ENCODE results near the gene CDYL.
A peak's percentile ranks its signal among the peaks of the same experiment; 100 is the strongest.

The CDYL gene

DNA sequence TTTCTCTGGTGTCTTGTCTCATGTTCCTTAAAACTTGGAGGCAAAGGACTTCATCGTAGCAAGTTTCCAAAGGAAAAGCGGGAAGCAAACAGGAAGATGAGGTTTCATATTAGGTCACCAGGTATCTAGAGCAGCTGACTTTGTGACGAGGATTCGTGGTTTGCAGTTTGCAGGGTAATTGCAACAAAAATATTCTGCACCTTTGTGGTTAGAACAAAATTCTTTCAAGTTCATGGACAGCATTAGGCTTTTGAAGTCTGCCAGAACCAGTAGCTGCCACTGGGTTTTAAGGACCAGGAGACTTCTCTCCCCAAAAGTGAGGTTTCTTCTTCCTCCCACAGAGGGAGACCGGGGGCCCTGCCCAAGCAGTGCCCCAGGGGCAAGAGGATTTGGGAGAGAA lies 164.2 kb downstream of the CDYL start:
- no peak for DNase-seq

DNA sequence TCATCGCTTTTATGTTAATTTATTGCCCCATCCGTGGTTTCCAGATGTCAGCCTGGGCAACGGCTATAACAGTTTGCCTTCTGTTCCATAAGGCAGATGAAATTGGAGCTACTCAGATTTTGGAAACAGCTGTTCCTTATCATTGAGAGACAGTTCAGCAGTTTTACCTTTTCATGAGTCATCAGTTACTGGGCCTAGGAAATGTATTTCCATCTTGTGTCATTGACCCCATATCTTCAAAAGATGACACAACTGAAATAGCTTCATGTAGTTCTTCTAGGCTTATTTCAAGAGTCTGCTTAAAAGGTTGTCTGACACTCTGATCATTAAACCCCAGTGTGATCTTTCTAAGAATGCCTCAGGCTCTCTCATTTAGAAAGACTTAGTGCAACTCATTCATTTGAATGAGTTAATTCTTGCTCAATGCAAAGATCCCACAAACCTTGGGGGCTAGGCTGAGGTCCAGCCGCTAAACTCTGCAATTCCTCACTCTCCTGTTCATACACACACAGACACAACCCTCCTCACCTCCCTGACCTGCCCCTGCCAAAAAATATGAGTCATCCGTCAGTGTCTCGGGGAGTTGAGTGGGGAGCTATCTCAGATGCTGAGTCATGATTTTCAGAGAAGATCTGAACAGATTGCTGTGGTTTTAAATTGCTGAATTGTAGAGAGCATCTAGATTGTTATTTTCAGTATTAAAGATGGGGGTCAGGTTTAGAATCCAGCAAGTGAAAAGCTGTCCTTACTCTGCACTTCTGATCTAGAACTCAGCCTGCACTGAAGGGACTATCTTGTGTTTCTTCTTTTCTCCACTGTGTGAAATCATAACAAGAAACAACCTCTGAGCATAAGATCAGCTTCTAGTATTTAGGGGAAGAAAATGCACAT lies 165.8 kb downstream of the CDYL start:
- peak; percentile 17 for DNase-seq

DNA sequence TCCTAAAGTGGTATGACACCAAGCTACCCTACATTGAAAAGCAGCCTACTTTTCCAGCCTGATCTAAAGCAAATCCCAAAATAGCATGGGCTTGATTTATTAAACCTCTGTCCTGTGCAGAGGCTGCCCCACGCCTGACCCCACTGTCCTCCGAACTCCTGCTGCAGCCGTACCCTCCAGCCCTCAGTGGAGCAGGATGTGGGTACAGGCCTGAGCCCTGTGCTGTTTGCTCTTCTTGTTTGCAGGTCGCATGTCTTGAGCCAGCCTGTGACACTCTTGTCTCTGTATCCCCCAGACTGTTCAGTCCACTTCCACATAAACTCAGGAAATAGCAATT lies 166.4 kb downstream of the CDYL start:
- no peak for DNase-seq

DNA sequence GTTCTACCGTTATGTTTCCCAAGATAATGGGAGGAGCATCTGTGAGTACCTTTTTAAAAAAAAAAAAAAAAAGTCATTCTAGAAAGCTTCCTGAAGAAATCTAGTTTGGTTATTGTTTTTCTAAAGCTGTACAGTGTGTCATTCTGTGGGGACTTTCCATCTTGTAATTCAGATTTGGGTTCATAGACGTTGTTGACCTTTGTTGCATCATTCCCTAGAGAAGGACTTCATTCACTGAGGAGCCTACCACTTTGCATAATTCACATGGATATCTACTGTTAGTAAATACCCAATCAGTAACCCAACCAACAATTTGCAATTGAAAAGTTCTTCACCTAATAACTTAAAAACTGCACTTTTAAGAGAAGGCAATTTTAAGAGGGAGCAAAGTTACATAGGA lies 167.5 kb downstream of the CDYL start:
- no peak for DNase-seq

DNA sequence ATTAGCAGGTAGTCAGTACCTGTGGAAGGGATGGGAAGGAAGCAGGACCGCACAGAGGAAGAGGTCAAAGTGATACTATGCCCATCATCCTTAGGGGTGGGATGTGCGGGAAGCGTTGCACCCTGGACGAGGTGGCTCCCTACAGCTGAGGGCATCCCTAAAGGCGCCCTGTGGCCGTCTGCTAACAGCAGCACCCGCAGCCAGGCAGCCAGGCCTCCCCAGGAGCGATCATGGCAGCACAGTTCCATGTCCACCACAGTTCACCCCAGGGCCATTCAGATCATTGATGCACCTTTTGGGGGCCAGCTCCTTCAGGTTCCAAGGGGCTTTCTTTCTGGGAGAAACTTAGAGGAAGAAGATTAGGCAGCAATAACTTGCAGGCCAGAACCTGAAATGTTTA lies 168.1 kb downstream of the CDYL start:
- DNase-seq = no peak

DNA sequence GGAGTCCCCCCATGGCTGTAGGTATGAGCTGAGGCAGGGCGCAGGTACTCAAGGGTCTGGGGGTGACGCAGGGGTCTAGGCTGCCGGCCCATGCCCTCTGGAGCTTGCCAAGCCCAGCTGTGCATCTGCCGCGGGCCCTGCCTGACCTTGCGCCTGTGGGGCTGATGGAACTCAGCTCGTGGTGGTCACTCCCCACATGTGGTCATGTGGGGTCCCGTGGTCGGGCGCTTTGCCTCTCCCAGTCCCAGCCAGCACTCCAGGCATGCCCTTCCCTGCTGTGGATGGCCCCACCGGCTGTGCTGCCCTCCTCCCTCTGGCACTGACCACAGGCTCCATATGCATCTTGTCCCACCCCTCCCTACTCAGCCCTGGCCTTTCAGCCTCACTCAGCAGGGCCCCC lies 170.3 kb downstream of the CDYL start:
- no peak for DNase-seq

DNA sequence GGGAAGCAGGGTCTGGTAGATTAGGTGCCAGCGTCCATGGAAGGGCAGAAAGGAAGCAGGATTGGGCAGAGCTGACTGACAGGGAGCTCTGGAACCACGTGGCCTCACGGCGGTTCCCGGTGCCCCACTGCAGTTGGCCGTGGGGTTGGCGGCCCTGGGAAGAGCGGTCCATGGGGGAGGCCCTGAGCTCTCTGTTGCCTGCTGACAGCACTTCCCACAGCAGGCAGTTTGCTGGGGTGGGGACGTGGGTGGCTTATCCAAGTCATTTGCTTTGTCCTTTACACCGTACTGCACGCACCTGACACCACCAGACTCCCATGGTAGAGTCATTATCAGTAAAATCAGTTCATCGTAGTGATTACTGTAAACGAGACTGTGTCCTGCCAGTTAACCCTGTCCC lies 171.5 kb downstream of the CDYL start:
- DNase-seq = no peak

DNA sequence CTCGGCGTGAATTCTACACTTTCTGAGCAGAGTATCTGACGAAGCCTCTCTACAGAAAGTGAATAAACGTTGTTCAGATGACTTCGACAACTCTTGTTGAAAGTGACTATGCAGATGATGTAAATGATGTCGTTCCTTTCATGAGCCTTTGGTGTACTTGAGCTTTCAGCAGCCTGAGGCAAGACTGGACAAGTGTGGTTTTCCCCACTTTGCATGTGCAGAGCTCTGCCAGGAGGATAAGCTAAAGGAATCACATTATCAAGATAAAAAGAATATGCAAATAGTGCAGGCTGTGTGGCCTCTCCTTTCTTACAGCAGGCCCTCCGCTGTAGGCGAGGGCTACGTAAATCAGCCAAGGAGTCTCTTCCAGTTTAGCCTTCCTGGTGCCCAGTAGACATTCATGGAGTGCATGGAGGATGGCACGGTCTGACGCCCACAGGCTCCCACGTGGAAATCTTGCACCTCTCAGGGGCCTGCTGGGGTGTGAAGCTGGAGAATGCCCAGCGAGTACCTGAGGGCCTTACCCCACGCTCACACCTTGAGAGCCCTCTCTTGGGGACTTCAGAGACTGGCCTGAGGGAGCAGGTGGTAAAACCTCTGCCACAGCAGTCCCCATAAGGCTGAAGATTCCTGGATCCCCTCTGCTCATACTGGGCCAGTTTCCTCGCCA lies 172.7 kb downstream of the CDYL start:
- DNase-seq = no peak

DNA sequence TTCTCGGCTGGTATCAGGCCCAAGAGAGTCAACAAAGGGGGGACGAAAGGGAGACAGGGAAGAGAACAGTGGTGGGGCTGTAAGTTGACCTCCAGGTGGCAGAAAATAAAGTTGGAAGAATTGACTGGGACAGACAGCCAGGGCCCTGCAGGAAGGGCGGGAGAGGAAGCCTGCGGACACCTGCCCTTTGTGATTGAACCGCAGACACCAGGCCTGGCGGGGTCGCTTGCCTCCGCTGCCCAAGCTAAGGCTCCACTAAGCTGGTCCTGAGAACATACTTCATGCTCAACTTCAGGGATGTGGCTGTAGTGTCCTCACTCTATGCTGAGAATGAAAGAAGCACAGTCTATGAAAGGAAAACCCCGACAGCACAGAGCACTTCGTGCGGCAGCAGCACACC lies 173.9 kb downstream of the CDYL start:
- no peak for DNase-seq

DNA sequence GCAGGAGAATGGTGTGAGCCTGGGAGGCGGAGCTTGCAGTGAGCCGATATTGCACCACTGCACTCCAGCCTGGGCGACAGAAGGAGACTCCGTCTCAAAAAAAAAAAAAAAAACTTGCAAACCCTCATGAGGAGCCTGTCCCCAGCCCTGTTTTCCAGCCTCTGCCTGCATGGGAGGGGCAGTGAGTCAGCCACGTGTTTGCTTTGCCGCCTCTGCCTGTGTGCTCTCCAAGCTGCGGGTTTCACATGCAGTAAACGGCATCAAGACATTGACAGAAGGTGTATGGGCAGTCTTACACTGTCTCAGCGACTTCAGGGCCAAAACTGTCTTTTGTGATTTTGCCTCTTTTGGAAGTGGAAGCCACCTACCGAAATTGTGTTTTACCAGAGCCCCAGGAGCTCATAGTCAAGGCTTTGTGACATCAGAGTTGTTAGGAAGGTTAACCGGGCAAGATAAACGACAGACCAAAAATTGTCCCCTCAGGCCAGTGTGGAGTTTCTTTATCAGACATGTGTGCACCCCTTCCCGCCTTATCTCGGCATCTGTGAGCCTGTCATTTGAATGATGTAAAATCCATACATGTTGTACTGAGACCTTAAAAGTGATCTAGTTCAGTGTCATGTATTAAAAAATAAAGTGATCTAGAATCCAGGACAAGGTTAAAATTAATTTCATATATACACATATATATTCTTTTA lies 174.8 kb downstream of the CDYL start:
- no peak for DNase-seq

DNA sequence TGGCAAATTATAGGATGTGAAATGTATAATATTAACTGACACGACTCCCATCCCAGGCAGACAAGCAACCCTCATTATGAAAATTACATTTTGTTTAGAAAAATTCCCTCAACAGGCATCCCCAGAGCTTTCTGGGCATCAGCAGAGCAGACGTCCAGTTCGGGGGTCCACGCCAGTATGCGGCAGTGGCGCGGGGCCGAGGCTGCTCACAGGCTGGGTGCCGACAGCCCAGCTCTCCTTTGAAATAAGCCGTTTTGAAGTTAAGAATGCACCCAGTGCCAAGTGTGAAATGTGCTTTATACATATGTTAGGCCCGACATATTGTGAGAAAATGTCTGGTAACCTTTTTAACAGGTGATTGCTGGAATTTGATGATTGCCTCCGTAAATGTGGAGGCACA lies 177.2 kb downstream of the CDYL start:
- no peak for DNase-seq

DNA sequence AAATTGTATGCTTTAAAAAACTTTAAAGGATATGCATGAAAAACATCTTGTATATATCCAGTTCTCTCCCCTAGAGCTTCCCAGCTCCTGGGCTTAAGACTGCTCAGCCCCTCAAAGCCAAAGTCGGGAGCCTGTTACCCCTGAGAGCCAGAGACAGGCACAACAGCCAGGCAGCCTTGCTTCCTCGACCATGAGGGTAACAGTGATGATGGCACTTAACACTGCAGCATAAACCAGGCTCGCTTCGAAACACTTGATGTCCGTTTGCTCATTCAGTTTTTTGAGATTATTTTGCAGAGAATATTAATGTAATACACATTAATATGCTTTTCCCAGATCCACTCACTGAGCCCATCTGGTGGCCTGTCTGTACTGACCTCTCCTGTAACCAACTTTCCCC lies 180.4 kb downstream of the CDYL start:
- no peak for DNase-seq

DNA sequence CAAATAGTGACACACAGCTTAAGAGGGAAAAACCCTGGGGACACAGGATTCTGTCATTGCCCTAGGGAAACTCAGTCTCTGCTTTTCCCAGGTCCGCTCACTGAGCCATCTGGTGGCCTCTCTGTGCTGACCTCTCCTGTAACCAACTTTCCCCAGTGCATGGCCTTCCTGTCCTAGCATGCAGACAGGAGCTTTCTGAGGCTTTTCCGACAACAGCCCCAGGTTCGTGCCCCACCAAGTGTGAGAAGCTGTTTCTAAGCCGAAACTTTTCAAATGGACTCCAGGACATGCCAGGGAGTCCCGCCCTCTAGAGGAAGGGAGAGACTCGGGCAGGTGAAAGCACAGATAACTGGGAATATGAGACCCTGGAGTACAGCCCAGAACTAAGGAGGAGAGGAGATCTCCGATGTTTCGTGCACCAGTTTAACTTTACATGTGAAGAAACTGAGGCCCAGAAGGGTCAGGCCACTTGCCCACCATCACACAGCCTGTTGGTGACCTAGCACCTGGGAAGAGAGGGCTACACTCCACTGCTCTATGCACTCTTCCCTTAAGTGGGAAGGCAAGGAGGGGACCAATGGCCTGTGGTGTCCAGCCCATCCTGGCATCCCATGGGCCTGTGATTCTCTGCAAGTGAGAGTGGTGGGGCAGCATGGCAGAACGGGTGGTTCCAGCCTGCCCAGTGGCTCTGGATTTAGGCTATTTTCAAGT lies 181.5 kb downstream of the CDYL start:
- no peak for DNase-seq

DNA sequence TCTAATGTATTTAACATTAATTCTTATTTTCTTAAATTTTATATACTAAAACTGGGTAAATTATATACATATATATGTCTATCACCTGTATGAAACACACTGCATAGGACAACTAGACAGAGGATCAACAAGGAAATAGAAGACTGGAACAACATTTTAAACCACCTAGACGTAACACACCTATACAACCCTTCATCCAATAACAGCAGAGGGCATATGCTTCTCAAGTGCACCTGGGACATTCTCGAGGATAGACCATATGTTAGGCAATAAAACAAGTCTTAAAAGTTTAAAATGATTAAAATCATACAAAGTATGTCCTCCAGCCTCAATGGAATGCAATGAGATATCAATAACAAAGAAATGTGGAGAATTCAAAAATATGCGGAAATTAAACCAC lies 182.4 kb downstream of the CDYL start:
- DNase-seq = no peak

DNA sequence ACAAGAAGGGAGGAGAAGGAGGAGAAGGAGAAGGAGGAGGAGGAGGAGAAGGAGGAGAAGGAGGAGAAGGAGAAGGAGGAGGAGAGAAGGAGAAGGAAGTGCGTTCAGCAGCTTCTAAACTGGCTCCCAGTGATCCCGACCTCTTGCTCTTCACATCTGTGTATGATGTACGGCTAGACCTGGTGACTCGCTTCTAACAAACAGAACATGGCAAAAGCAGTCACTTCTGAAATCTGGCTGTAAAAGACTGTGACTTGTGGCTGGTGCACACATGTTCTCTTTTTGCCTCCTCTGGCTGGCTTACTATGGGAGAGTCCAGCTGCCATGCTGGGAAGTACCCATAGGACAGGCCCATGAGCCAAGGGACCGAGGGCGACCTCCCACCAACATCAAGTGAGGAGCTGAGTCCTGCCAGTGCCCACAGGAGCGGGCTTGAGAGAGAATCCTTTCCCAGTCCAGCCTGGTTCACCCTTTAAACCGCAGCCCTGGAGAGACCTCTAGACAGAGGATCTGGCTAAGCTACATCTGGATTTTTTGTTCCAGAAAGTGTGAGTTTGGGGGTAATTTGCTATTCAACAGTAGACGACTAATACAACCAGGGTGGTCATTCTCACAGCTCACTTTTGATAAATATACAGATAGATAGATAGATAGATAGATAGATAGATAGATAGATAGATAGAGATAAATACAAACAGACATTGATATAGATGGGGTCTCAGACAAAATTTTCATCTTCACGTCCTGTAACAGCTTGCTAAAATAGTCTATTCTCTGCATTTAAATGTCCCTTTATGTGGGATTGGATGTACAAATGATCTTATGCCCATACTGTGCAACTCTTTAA lies 185.3 kb downstream of the CDYL start:
- no peak for DNase-seq

DNA sequence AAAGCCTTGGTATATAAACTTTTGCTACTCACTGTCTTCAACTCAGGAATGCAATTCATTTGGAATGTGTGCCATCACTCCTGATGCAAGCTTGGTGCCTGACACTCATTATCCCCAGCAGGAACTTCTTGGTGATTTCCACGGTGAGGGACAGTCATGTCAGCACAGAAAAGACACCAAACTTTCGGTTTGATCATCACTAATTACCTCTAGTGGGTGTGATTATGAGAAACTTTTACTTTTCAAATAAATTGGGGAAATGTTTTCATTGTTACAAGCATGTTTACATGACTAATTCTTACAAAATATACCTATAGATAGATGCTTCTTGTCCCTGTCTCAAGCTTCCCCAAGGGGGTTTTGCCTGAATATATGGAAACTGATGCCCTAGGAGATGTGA lies 186.7 kb downstream of the CDYL start:
- no peak for DNase-seq

DNA sequence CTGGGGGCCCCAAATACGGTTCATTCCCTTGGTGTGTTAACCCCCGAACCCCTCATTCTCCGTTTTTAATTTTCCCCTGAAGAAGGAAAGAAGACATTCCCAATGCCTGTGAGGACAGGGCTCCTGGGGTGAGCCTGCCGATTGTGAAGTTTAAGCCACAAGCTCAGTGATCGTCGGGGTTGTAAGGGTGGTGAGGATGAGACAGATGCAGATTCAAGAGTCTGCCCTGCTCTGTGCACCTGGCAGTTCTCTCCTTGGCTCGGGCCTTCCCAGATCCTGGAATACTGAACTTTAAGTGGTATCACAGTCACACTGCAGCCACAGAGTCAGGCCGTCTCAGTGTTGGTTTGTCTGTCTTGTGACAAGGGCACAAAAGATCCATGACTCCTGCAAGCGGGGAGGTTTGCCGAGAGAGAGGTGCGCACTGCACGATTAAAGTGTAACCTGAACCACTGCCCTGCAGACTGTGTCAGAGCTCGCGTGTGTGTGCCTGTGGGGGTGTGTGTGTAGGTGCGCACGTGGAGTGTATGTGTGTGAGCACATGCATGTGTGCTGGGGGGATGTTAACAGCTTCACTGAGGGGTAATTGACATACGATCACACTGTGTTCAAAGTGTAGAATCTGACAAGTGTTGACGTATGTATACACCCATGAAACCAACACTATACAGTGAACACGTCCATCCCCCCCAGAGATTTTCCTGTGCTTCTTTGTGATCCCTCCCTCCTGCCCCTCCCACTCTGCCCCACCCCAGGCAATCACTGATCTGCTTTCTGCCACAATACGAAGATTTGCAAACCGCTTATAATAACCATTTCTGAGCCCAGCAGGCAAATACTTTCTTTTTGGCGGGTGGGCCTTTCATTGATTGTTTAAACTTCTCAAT lies 188.7 kb downstream of the CDYL start:
- no peak for DNase-seq

DNA sequence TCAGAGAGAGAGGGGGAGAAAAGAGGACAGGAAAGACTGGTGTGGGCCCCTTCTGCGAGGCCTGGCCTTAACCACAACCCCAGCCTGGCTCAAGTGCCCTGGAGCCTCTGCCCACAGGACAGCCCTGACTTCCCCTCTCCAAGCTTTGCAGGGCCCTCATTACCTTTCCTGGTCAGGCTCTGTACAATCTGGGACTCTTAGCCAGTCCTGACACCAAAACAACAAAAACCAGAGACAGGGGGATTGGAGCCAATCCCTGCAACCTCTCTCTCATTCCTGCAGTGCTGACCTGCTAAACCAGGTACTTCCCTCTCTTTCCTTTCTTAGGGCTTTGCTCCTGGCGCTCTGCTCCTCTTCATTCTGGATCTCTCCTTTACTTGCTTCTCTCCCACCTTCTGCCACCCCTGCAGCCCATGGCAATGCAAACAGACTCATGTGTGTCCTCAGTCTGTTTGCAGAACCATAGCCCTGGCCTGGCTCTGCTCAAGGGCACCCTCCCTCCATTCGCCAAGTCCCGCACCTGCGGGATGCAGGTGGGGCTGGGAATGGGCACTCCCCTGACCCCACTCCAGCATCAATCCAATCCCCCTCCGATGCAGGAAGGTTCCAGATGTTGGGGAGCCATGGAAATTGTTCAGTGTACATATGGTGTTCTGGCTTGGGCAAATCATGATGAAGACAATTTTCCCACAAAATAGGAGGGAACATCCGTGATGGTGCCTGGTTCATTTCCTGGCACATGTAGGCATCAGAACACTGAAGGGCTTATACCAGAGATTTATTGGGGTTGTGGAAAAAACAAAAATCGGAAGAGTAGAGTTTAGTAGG lies 189.6 kb downstream of the CDYL start:
- no peak for DNase-seq

DNA sequence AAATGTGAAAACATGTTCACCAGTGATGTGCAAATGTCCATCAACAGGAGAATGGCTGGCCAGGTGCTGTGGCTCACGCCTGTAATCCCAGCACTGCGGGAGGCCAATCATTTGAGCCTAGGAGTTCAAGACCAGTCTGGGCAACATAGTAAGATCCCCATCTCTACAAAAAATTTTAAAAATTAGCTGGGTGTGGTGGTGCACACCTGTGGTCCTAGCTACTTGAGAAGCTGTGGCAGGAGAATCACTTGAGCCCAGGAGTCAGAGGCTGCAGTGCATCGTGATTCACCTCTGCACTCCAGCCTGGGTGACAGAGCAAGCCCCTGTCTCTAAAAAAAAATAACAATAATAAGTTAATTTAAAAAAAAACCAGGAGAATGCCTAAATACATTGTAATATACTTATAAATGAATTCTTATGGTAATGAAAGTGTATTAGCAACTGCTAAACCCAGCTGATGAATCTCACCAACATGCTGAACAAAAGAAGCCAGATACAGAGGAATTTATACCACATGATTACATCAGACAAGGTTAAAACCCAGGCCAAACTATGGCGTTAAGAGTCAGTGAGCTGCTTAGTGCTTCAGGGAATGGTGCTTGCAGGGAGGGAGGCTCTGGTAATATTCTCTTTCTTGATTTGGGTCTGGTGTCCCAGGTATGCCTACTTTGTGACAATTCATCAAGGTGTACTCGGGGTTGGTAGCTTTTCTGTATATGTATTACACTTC lies 191.3 kb downstream of the CDYL start:
- no peak for DNase-seq
